Upper lobe of left lung (tissue), 4 donors: Measurements from ENCODE around the gene GOSR1.

Experiments
- CTCF ChIP-seq, 6 experiments: fragments of 450-650 bp in 4 of 6; fragments of 200-600 bp in 2 of 6; sonication (generic) in 2 of 6; IDR thresholded peaks; one replicate each; pipeline ENCODE4 v1.5.1; 2016 to 2019; ENCODE audit warnings: antibody characterized with exemption in 6 of 6
- EP300 ChIP-seq, 4 donors: sonication (generic); formaldehyde crosslinking; IDR thresholded peaks; one replicate each; pipeline ENCODE4 v1.5.1; 2017; ENCODE audit warnings: antibody characterized with exemption in 4 of 4, control low read depth in 2 of 4
- POLR2A ChIP-seq, 4 donors: fragments of 450-650 bp; IDR thresholded peaks; one replicate each; pipeline ENCODE4 v1.5.1; 2016 to 2017; ENCODE audit warnings: antibody characterized with exemption in 4 of 4, mild to moderate bottlenecking in 2 of 4
- POLR2AphosphoS5 ChIP-seq, 2 donors: sonication (generic); formaldehyde crosslinking; IDR thresholded peaks; one replicate each; pipeline ENCODE4 v1.5.1; 2017; ENCODE audit warnings: antibody characterized with exemption in 2 of 2

GRCh38 chr17:30570596-30571265 is 93.5 kb downstream of the GOSR1 start:
- no peak for TF ChIP-seq CTCF (IDR thresholded peaks at IDR 0.05)
- TF ChIP-seq POLR2AphosphoS5 (IDR thresholded peaks at IDR 0.05) = no peak
- no peak for TF ChIP-seq POLR2A (IDR thresholded peaks at IDR 0.05)
- no peak for TF ChIP-seq EP300 (IDR thresholded peaks at IDR 0.05)
